NCI-H82 (cell line): Measurements from ENCODE around the gene TMEM170B.
"Not testable (repeated sequence)": the region's sequence is repeated elsewhere in the genome, so short reads cannot be mapped to it uniquely, and the experiment has no call there.

Source experiments
- DNase-seq: peaks from one replicate; lab custom pipeline; 2025; lab: John Stamatoyannopoulos, UW

Gene TMEM170B

GRCh38 chr6:11528996-11529395 is 8.6 kb upstream of the TMEM170B start:
- DNase-seq, result no peak

GRCh38 chr6:11532097-11532496 is 5.5 kb upstream of the TMEM170B start:
- DNase-seq, result no peak

- DNase-seq, result no peak
These were observed 3.0 kb upstream of the TMEM170B start for GRCh38 chr6:11534561-11534960.

- DNase-seq, result no peak
These were observed 1.7 kb upstream of the TMEM170B start for GRCh38 chr6:11535801-11536230.

GRCh38 chr6:11536795-11537194 is 754 bp upstream of the TMEM170B start:
- peak; percentile 51 for DNase-seq

- DNase-seq, result peak; percentile 85
These were observed 686 bp downstream of the TMEM170B start for GRCh38 chr6:11538052-11538818.

GRCh38 chr6:11538819-11539468 is 1.4 kb downstream of the TMEM170B start:
- DNase-seq, result peak; percentile 85

- no peak for DNase-seq
These were observed 5.3 kb downstream of the TMEM170B start for GRCh38 chr6:11542863-11543262.

- no peak for DNase-seq
These were observed 6.5 kb downstream of the TMEM170B start for GRCh38 chr6:11543919-11544518.

GRCh38 chr6:11547846-11548245 is 10.3 kb downstream of the TMEM170B start:
- not testable (repeated sequence) for DNase-seq

- not testable (repeated sequence) for DNase-seq
These were observed 11.0 kb downstream of the TMEM170B start for GRCh38 chr6:11548578-11548977.

GRCh38 chr6:11551053-11551452 is 13.5 kb downstream of the TMEM170B start:
- DNase-seq, result no peak

GRCh38 chr6:11552442-11552841 is 14.9 kb downstream of the TMEM170B start:
- DNase-seq, result no peak

- no peak for DNase-seq
These were observed 16.3 kb downstream of the TMEM170B start for GRCh38 chr6:11553824-11554223.

- DNase-seq, result no peak
These were observed 18.8 kb downstream of the TMEM170B start for GRCh38 chr6:11556309-11556708.

- DNase-seq, result no peak
These were observed 26.2 kb downstream of the TMEM170B start for GRCh38 chr6:11563793-11564192.

GRCh38 chr6:11566609-11567008 is 29.1 kb downstream of the TMEM170B start:
- no peak for DNase-seq

- DNase-seq, result no peak
These were observed 33.5 kb downstream of the TMEM170B start for GRCh38 chr6:11571073-11571472.

- DNase-seq, result peak; percentile 83
These were observed 38.0 kb downstream of the TMEM170B start for GRCh38 chr6:11575408-11576033.

GRCh38 chr6:11580686-11581405 is 43.3 kb downstream of the TMEM170B start:
- DNase-seq, result no peak

GRCh38 chr6:11584244-11584643 is 46.7 kb downstream of the TMEM170B start:
- no peak for DNase-seq

GRCh38 chr6:11585426-11586016 is 48.0 kb downstream of the TMEM170B start:
- DNase-seq, result peak; percentile 66
